ENCODE measurements around the gene ERCC4.

GRCh38 chr16:13895516-13895915 is 24.4 kb upstream of the ERCC4 start:
- TF ChIP-seq TAF1 (IDR thresholded peaks at IDR 0.05; ENCODE audit: low read depth, low read length) (no peak), POLR2A (IDR thresholded peaks at IDR 0.05; ENCODE audit: low read depth, low read length) (no peak), POLR2AphosphoS5 (IDR thresholded peaks at IDR 0.05; ENCODE audit: low read depth, low read length) (no peak)

Measured in GM12891 (cell line).